Lower leg skin (tissue), 3 donors: ENCODE results near the gene CD86.

Source experiments
- CTCF ChIP-seq, 3 donors: fragments of 450-650 bp; IDR thresholded peaks; one replicate each; pipeline ENCODE4 v1.5.1; 2016; ENCODE audit warnings: antibody characterized with exemption in 3 of 3, mild to moderate bottlenecking in 3 of 3, moderate library complexity in 2 of 3
- POLR2A ChIP-seq, 2 donors: fragments of 450-650 bp; IDR thresholded peaks; one replicate each; pipeline ENCODE4 v1.6.1; 2016 to 2017; ENCODE audit warnings: antibody characterized with exemption in 2 of 2, mild to moderate bottlenecking in 1 of 2, moderate library complexity in 1 of 2

GRCh38 chr3:122092460-122093165, 37.5 kb downstream of the CD86 start:
- TF ChIP-seq CTCF (IDR thresholded peaks at IDR 0.05): no peak
- no peak for TF ChIP-seq POLR2A (IDR thresholded peaks at IDR 0.05)
